Coronary artery (tissue), 2 donors: ENCODE results near the gene ZSCAN4.

ENCODE experiments used
- DNase-seq: peaks from one replicate; pipeline ENCODE4 v3.0.0-alpha.2; 2017; ENCODE audit warnings: low spot score
- H3K27ac ChIP-seq, 2 donors: fragments of 200-600 bp; sonication (generic); one replicate each; pipeline ENCODE4 v1.5.1; 2016 to 2019
- H3K4me3 ChIP-seq: fragments of 200-600 bp; sonication (generic); 2 replicates; pipeline ENCODE4 v1.5.1; 2016; ENCODE audit warnings: mild to moderate bottlenecking, moderate library complexity
- CTCF ChIP-seq: fragments of 200-600 bp; sonication (generic); IDR thresholded peaks from one replicate; pipeline ENCODE4 v1.5.1; 2019; ENCODE audit warnings: antibody characterized with exemption

Gene ZSCAN4

GRCh38 chr19:57720878-57721277 is 52.1 kb downstream of the ZSCAN4 start:
- Histone ChIP-seq H3K27ac (no peak overlapping the region), H3K4me3 (no peak overlapping the region)
- no peak for TF ChIP-seq CTCF
- DNase-seq, result no peak
